DND-41 (cell line): ENCODE results near the gene GGTA1.

Source experiments
- EZH2 ChIP-seq: IDR thresholded peaks from 3 replicates; pipeline ENCODE4 v1.6.1; 2012; ENCODE audit warnings: borderline replicate concordance, low read depth, mild to moderate bottlenecking, moderate library complexity, low read length, inconsistent platforms; ENCODE audit not compliant: severe bottlenecking
- TF ChIP-seq, protein P1 (sequence below): IDR thresholded peaks from 2 replicates; pipeline ENCODE4 v1.5.1; 2012; ENCODE audit warnings: borderline replicate concordance, low read length, moderate library complexity, mild to moderate bottlenecking; ENCODE audit not compliant: poor library complexity, severe bottlenecking; ENCODE audit errors: extremely low read depth

DNA sequence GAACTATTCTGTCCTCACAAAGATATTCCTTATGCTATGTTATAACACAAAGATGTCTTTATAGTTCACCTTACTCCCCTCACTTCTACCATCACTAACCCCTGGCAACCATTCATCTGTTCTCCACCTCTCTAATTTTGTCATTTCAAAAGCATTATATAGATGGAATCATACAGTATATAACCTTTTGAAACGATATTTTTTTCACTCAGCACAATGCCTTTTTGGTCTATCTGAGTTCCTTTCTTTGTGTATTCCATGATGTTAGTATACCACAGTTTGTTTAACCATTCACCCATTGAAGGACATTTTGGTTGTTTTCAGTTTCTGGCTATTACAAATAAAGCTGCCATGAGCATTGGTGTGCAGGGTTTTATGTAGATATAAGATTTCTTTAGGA lies 93.7 kb downstream of the GGTA1 start:
- TF ChIP-seq, protein P1, sequence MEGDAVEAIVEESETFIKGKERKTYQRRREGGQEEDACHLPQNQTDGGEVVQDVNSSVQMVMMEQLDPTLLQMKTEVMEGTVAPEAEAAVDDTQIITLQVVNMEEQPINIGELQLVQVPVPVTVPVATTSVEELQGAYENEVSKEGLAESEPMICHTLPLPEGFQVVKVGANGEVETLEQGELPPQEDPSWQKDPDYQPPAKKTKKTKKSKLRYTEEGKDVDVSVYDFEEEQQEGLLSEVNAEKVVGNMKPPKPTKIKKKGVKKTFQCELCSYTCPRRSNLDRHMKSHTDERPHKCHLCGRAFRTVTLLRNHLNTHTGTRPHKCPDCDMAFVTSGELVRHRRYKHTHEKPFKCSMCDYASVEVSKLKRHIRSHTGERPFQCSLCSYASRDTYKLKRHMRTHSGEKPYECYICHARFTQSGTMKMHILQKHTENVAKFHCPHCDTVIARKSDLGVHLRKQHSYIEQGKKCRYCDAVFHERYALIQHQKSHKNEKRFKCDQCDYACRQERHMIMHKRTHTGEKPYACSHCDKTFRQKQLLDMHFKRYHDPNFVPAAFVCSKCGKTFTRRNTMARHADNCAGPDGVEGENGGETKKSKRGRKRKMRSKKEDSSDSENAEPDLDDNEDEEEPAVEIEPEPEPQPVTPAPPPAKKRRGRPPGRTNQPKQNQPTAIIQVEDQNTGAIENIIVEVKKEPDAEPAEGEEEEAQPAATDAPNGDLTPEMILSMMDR: no peak
- no peak for TF ChIP-seq EZH2
